H1 (cell line): Measurements from ENCODE around the gene CXCL17.

Experiments
- BRCA1 ChIP-seq: IDR thresholded peaks from 2 replicates; pipeline ENCODE4 v1.6.1; 2012; ENCODE audit warnings: low read depth, low read length, improper control_type of control experiment
- EZH2 ChIP-seq: fragments of 200-600 bp; sonication (generic); IDR thresholded peaks from 2 replicates; pipeline ENCODE4 v1.7.1; 2012; ENCODE audit warnings: low read depth, mild to moderate bottlenecking, moderate library complexity, low read length, inconsistent platforms; ENCODE audit not compliant: severe bottlenecking
- POLR2A ChIP-seq, 2 experiments: IDR thresholded peaks; 1 replicate in 1 of 2; 2 replicates in 1 of 2; pipeline ENCODE4 v1.6.1; 2011; ENCODE audit warnings: low read depth in 2 of 2, low read length in 2 of 2, mild to moderate bottlenecking in 2 of 2; ENCODE audit errors: control extremely low read depth in 1 of 2
- TF ChIP-seq, protein P1 (sequence below): IDR thresholded peaks from 2 replicates; pipeline ENCODE4 v1.6.1; 2012; ENCODE audit warnings: low read length, inconsistent platforms
- TF ChIP-seq, protein P2 (sequence below), 3 experiments: IDR thresholded peaks; 1 replicate in 2 of 3; 2 replicates in 1 of 3; pipeline versions ENCODE4 v1.5.1 to v1.6.1; 2011; ENCODE audit warnings: low read length in 3 of 3, mild to moderate bottlenecking in 3 of 3, inconsistent platforms in 2 of 3, low read depth in 1 of 3, moderate library complexity in 1 of 3; ENCODE audit not compliant: insufficient read depth in 1 of 3; ENCODE audit errors: control extremely low read depth in 1 of 3

DNA sequence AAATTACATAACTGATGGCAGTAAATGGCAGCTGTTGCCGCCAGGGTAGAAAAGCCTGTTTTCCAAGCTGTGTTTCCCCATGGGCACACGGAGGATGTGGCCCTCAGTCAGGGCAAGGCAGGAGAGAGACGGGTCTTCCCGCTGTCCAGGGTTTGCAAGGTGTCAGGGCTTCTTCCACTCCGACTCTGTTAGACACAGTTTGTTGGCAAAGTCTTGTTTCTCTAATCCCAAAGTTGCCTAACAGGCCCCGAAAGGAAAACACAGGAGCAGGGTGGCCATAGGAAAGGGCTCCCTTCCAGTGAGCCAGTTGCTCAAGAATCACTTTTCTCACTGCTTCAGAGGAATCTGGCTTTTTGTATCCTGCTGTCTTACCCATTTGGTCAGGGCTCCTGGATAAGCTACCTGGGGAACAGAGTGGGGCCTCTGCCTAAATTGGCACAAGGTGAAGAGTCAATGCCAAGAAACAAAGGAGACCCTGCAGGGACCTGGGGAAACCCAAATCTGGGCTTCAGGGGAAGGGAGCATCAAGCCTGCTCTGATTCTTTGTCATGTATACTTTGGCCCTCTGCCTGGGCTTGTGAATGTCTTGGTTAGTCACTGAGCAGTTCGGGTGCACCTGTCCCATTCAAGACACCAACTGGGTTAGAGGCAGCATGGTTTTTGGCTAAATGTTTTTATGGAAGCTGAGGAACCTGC, 29.0 kb upstream of the CXCL17 start:
- TF ChIP-seq, protein P1, sequence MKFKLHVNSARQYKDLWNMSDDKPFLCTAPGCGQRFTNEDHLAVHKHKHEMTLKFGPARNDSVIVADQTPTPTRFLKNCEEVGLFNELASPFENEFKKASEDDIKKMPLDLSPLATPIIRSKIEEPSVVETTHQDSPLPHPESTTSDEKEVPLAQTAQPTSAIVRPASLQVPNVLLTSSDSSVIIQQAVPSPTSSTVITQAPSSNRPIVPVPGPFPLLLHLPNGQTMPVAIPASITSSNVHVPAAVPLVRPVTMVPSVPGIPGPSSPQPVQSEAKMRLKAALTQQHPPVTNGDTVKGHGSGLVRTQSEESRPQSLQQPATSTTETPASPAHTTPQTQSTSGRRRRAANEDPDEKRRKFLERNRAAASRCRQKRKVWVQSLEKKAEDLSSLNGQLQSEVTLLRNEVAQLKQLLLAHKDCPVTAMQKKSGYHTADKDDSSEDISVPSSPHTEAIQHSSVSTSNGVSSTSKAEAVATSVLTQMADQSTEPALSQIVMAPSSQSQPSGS, result no peak
- TF ChIP-seq, protein P2, sequence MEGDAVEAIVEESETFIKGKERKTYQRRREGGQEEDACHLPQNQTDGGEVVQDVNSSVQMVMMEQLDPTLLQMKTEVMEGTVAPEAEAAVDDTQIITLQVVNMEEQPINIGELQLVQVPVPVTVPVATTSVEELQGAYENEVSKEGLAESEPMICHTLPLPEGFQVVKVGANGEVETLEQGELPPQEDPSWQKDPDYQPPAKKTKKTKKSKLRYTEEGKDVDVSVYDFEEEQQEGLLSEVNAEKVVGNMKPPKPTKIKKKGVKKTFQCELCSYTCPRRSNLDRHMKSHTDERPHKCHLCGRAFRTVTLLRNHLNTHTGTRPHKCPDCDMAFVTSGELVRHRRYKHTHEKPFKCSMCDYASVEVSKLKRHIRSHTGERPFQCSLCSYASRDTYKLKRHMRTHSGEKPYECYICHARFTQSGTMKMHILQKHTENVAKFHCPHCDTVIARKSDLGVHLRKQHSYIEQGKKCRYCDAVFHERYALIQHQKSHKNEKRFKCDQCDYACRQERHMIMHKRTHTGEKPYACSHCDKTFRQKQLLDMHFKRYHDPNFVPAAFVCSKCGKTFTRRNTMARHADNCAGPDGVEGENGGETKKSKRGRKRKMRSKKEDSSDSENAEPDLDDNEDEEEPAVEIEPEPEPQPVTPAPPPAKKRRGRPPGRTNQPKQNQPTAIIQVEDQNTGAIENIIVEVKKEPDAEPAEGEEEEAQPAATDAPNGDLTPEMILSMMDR (IDR thresholded peaks at IDR 0.05; ENCODE audit: control extremely low read depth in 1 of 3, insufficient read depth in 1 of 3, low read depth in 1 of 3, low read length in 3 of 3), result no peak
- TF ChIP-seq POLR2A (IDR thresholded peaks at IDR 0.05; ENCODE audit: control extremely low read depth in 1 of 2, low read depth in 2 of 2, low read length in 2 of 2) (no peak), BRCA1 (no peak), EZH2 (no peak)
